GM12801 (cell line): ENCODE results near the gene ETV6.

Source experiments
- CTCF ChIP-seq: IDR thresholded peaks from one replicate; pipeline ENCODE4 v1.5.1; 2011; ENCODE audit warnings: control low read depth; ENCODE audit not compliant: insufficient read length; ENCODE audit errors: extremely low read depth

Gene ETV6

GRCh38 chr12:11917501-11917900, 268.0 kb downstream of the ETV6 start:
- TF ChIP-seq CTCF, result no peak

- no peak for TF ChIP-seq CTCF
These were observed 270.8 kb downstream of the ETV6 start for GRCh38 chr12:11920231-11920630.

GRCh38 chr12:11922361-11922760, 272.9 kb downstream of the ETV6 start:
- no peak for TF ChIP-seq CTCF

- TF ChIP-seq CTCF, result no peak
These were observed 273.6 kb downstream of the ETV6 start for GRCh38 chr12:11923067-11923466.

GRCh38 chr12:11927286-11927935, 277.9 kb downstream of the ETV6 start:
- TF ChIP-seq CTCF, result no peak

GRCh38 chr12:11929714-11930113, 280.2 kb downstream of the ETV6 start:
- TF ChIP-seq CTCF, result no peak

GRCh38 chr12:11939223-11939622, 289.7 kb downstream of the ETV6 start:
- no peak for TF ChIP-seq CTCF
